AG09319 (cell line): ENCODE data around the gene TNFAIP2.
"Not testable (repeated sequence)": the region's sequence is repeated elsewhere in the genome, so short reads cannot be mapped to it uniquely, and the experiment has no call there.

Experiments used
- DNase-seq: peaks from one replicate; pipeline ENCODE4 v3.0.0-alpha.2; 2010; ENCODE audit warnings: low read depth; ENCODE audit errors: extremely low read depth
- CTCF ChIP-seq: IDR thresholded peaks from 2 replicates; pipeline ENCODE4 v1.5.1; 2011; ENCODE audit warnings: low read depth, mild to moderate bottlenecking, inconsistent platforms, low read length, moderate library complexity

The TNFAIP2 gene

GRCh38 chr14:103164006-103164405, 40.7 kb downstream of the TNFAIP2 start:
- DNase-seq, result no peak
- no peak for TF ChIP-seq CTCF

GRCh38 chr14:103164779-103165178, 41.5 kb downstream of the TNFAIP2 start:
- DNase-seq, result no peak
- TF ChIP-seq CTCF, result no peak

- no peak for TF ChIP-seq CTCF
- DNase-seq, result no peak
Measured at GRCh38 chr14:103165323-103165722, 42.1 kb downstream of the TNFAIP2 start.

GRCh38 chr14:103169954-103170353, 46.7 kb downstream of the TNFAIP2 start:
- no peak for TF ChIP-seq CTCF
- DNase-seq, result no peak

- DNase-seq, result not testable (repeated sequence)
Measured at GRCh38 chr14:103171206-103171605, 47.9 kb downstream of the TNFAIP2 start.

GRCh38 chr14:103172921-103173320, 49.7 kb downstream of the TNFAIP2 start:
- no peak for TF ChIP-seq CTCF
- DNase-seq, result no peak

GRCh38 chr14:103173887-103174286, 50.6 kb downstream of the TNFAIP2 start:
- DNase-seq, result not testable (repeated sequence)

- not testable (repeated sequence) for DNase-seq
Measured at GRCh38 chr14:103176176-103176575, 52.9 kb downstream of the TNFAIP2 start.

- no peak for DNase-seq
- no peak for TF ChIP-seq CTCF
Measured at GRCh38 chr14:103177376-103177775, 54.1 kb downstream of the TNFAIP2 start.
